ENCODE measurements around the gene ITPKA. TPM values are rescaled to one million over a fixed set of nuclear protein-coding genes. Genes with fewer than 3 reads are reported as not detected.

Gene ITPKA
- total RNA-seq, 1 experiment from 2014 or later, result 6.3 TPM

GRCh38 chr15:41505776-41506175 lies 12.1 kb downstream of the ITPKA start:
- DNase-seq (ENCODE audit: low read depth, low spot score) (no peak), ATAC-seq (no peak)
- Histone ChIP-seq H3K27me3 (ENCODE audit: control insufficient read depth, insufficient read depth, low read length) (no peaks in the 10 kb centered on the region), H3K4me1 (ENCODE audit: control insufficient read depth, insufficient read depth, low read length) (peaks cover 6% of the 10 kb centered on the region), H3K36me3 (ENCODE audit: control insufficient read depth, insufficient read depth, low read length) (no peaks in the 10 kb centered on the region), H3K27ac (ENCODE audit: low read length) (no peak overlapping the region), H3K4me3 (ENCODE audit: low read depth in 2 of 2, low read length in 2 of 2) (no peak overlapping the region), H3K9me3 (ENCODE audit: control insufficient read depth, insufficient read depth, low read depth, low read length) (no peaks in the 10 kb centered on the region)
- ChIA-PET POLR2A (interaction anchor here (0.6 kb wide), 1 partner anchor 21 kb away, joined by 3 read pairs; no protein-coding TSS in a partner anchor), CTCF (interaction anchor here (0.7 kb wide), 1 partner anchor 304 kb away, joined by 3 read pairs; no protein-coding TSS in a partner anchor)
- BruUV-seq (replicated peaks), result no TSS peak
- TF ChIP-seq, protein P1, sequence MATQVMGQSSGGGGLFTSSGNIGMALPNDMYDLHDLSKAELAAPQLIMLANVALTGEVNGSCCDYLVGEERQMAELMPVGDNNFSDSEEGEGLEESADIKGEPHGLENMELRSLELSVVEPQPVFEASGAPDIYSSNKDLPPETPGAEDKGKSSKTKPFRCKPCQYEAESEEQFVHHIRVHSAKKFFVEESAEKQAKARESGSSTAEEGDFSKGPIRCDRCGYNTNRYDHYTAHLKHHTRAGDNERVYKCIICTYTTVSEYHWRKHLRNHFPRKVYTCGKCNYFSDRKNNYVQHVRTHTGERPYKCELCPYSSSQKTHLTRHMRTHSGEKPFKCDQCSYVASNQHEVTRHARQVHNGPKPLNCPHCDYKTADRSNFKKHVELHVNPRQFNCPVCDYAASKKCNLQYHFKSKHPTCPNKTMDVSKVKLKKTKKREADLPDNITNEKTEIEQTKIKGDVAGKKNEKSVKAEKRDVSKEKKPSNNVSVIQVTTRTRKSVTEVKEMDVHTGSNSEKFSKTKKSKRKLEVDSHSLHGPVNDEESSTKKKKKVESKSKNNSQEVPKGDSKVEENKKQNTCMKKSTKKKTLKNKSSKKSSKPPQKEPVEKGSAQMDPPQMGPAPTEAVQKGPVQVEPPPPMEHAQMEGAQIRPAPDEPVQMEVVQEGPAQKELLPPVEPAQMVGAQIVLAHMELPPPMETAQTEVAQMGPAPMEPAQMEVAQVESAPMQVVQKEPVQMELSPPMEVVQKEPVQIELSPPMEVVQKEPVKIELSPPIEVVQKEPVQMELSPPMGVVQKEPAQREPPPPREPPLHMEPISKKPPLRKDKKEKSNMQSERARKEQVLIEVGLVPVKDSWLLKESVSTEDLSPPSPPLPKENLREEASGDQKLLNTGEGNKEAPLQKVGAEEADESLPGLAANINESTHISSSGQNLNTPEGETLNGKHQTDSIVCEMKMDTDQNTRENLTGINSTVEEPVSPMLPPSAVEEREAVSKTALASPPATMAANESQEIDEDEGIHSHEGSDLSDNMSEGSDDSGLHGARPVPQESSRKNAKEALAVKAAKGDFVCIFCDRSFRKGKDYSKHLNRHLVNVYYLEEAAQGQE (IDR thresholded peaks at IDR 0.05; ENCODE audit: insufficient read depth in 1 of 2, low read depth in 2 of 2, low read length in 1 of 2), result no peak
- TF ChIP-seq CTCF (IDR thresholded peaks at IDR 0.05) (no peak), TCF7L2 (IDR thresholded peaks at IDR 0.05; ENCODE audit: low read depth, low read length) (no peak), SIN3A (IDR thresholded peaks at IDR 0.05; ENCODE audit: borderline replicate concordance, insufficient read depth, low read depth, low read length) (no peak), POLR2AphosphoS5 (IDR thresholded peaks at IDR 0.05; ENCODE audit: low read depth, low read length) (no peak)
- in situ Hi-C loops (cut with HindIII; ENCODE audit: low pct_unique_long_range_greater_than_20kb, low sequenced_read_pairs), result no loop called here
- intact Hi-C loops (cut with micrococcal nuclease; ENCODE audit: unreplicated experiment), result no loop called here

GRCh38 chr15:41506796-41507341 lies 13.2 kb downstream of the ITPKA start:
- POLR2A ChIA-PET, result interaction anchor here (0.6 kb wide), 1 partner anchor 337 kb away, joined by 5 read pairs; no protein-coding TSS in a partner anchor

More at GRCh38 chr15:41506796-41507341, 13.2 kb downstream of the ITPKA start:
- CTCF ChIA-PET, result no interaction called here
- no peaks in the 10 kb centered on the region for H3K27me3 ChIP-seq (ENCODE audit: control insufficient read depth, insufficient read depth, low read length)
- TF ChIP-seq SIN3A (IDR thresholded peaks at IDR 0.05; ENCODE audit: borderline replicate concordance, insufficient read depth, low read depth, low read length) (no peak), CTCF (IDR thresholded peaks at IDR 0.05) (no peak), TCF7L2 (IDR thresholded peaks at IDR 0.05; ENCODE audit: low read depth, low read length) (no peak), POLR2AphosphoS5 (IDR thresholded peaks at IDR 0.05; ENCODE audit: low read depth, low read length) (no peak)
- TF ChIP-seq, protein P1 (IDR thresholded peaks at IDR 0.05; ENCODE audit: insufficient read depth in 1 of 2, low read depth in 2 of 2, low read length in 1 of 2), result no peak
- BruUV-seq (replicated peaks), result no TSS peak
- intact Hi-C loops (cut with micrococcal nuclease; ENCODE audit: unreplicated experiment), result no loop called here
- no peak for DNase-seq (ENCODE audit: low read depth, low spot score)
- no peak for ATAC-seq
- H3K36me3 ChIP-seq (ENCODE audit: control insufficient read depth, insufficient read depth, low read length), result no peaks in the 10 kb centered on the region
- peaks cover 6% of the 10 kb centered on the region for H3K4me1 ChIP-seq (ENCODE audit: control insufficient read depth, insufficient read depth, low read length)
- H3K4me3 ChIP-seq (ENCODE audit: low read depth in 2 of 2, low read length in 2 of 2), result no peak overlapping the region
- no peak overlapping the region for H3K27ac ChIP-seq (ENCODE audit: low read length)
- in situ Hi-C loops (cut with HindIII; ENCODE audit: low pct_unique_long_range_greater_than_20kb, low sequenced_read_pairs), result no loop called here
- no peaks in the 10 kb centered on the region for H3K9me3 ChIP-seq (ENCODE audit: control insufficient read depth, insufficient read depth, low read depth, low read length)

All from Panc1 (cell line).